Endodermal cell (in vitro differentiated cells): ENCODE results near the gene RP2. TPM values are rescaled to one million over a fixed set of nuclear protein-coding genes. Genes with fewer than 3 reads are reported as not detected.

Source experiments
- DNase-seq: peaks from one replicate; pipeline ENCODE4 v3.0.0-alpha.2; 2017
- H3K27ac ChIP-seq: 2 replicates; pipeline ENCODE4 v1.5.1; 2013; ENCODE audit warnings: mild to moderate bottlenecking, low read depth, low read length, moderate library complexity
- H3K27me3 ChIP-seq: 2 replicates; pipeline ENCODE4 v1.6.1; 2013; ENCODE audit warnings: mild to moderate bottlenecking, low read length, moderate library complexity; ENCODE audit not compliant: insufficient read depth, control insufficient read depth, poor library complexity, severe bottlenecking
- H3K36me3 ChIP-seq: 2 replicates; pipeline ENCODE4 v1.7.0; 2013; ENCODE audit warnings: mild to moderate bottlenecking, low read length, moderate library complexity; ENCODE audit not compliant: control insufficient read depth, insufficient read depth
- H3K4me1 ChIP-seq: one replicate; pipeline ENCODE4 v1.7.0; 2013; ENCODE audit warnings: low read length; ENCODE audit not compliant: control insufficient read depth, insufficient read depth
- H3K4me3 ChIP-seq: 2 replicates; pipeline ENCODE4 v1.5.1; 2013; ENCODE audit warnings: mild to moderate bottlenecking, low read length, moderate library complexity
- H3K9ac ChIP-seq: 2 replicates; pipeline ENCODE4 v1.6.1; 2013; ENCODE audit warnings: mild to moderate bottlenecking, low read length, moderate library complexity; ENCODE audit not compliant: poor library complexity, severe bottlenecking; ENCODE audit errors: extremely low read depth
- H3K9me3 ChIP-seq: 2 replicates; pipeline ENCODE4 v1.6.1; 2013; ENCODE audit warnings: mild to moderate bottlenecking, low read length, moderate library complexity; ENCODE audit not compliant: control insufficient read depth
- H3K27ac Mint-ChIP-seq: 2 replicates; pipeline ENCODE4 v1.8.0; 2020; ENCODE audit warnings: mixed read lengths
- H3K27me3 Mint-ChIP-seq: 2 replicates; pipeline ENCODE4 v1.8.0; 2021; ENCODE audit warnings: mild to moderate bottlenecking, mixed read lengths; ENCODE audit not compliant: insufficient read depth
- H3K36me3 Mint-ChIP-seq: 2 replicates; pipeline ENCODE4 v1.8.0; 2020; ENCODE audit warnings: low read depth, mixed read lengths
- H3K4me1 Mint-ChIP-seq: 2 replicates; pipeline ENCODE4 v1.8.0; 2020; ENCODE audit warnings: mixed read lengths
- H3K4me3 Mint-ChIP-seq: 2 replicates; pipeline ENCODE4 v1.8.0; 2020; ENCODE audit warnings: mild to moderate bottlenecking, moderate library complexity, mixed read lengths
- H3K9me3 Mint-ChIP-seq: 2 replicates; pipeline ENCODE4 v1.8.0; 2020; ENCODE audit warnings: mild to moderate bottlenecking, mixed read lengths
- WGBS, 2 experiments: methylation state at CpG; one replicate each; pipeline versions ENCODE4 v1.1.5 to v1.1.7; 2013; ENCODE audit warnings: missing lambda C conversion rate in 2 of 2, mixed read lengths in 1 of 2; ENCODE audit not compliant: insufficient coverage in 1 of 2, insufficient read length in 1 of 2; 5-methylcytosine and 5-hydroxymethylcytosine counted together
- total RNA-seq, 2 donors: library from RNA; stranded (reverse); fragmentation: NEBNext Ultra II Directional in 1 of 2; extraction: Animal tissue kit (Norgen Biotek cat#: 25700) in 1 of 2; gene quantifications; 2 replicates in 1 of 2; 3 replicates in 1 of 2; pipeline ENCODE4 v1.2.1, GENCODE V29; 2021
- TF ChIP-seq, protein P1 (sequence below): fragments of 200-600 bp; sonication (generic); conservative IDR thresholded peaks from 2 replicates; pipeline ENCODE4 v1.5.0; 2021; ENCODE audit warnings: antibody characterized with exemption, mild to moderate bottlenecking

The RP2 gene
- total RNA-seq, 2 donors from 2014 or later: 11.8 to 12.1 TPM

DNA sequence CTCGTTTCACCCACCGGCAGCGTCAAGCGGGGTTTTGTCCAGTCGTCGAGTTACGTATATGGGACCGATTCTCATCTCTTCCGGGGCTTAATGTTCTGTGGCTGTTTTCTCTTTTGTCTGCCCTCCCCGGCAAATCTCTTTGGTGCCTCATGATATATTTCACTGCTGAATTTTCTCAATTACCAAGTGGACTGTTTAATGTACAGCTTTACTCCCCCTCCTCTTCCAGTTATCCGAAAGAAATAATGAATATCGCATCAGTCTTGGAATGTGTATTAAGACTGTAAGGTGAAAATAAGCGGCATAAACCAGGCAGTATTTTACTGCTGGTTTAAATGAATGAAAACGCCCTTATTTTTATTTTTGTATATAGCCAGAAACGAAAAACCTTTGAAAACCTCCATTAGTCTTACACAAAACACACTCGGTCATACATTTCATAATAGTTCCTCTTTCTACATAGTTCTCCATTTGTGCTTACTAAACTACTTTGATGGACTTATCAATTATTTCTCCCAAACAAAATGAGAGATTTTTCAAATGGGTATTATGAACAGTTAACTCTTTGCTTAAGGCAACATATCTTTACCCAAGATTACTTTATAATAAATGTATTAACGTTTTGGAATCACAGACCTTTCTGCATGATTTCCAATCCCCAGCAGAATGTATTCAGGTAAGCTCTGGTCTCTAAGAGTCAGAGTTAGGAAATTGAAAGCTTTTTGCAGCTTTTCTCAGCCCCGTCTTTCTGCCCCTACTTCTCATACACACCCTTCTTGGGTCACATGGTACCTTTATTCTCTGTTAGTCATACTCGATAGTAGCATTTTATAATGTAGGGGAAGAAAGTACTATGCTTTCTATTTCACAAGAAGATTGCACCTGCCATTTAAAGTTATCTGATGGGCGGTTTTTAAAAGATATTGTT, 979 bp downstream of the RP2 start:
- WGBS, 2 experiments: 9% methylated on average over 17 of the region's 20 CpGs; no CpG with 5 or more reads in 1 of the 2 experiments
- H3K27ac ChIP-seq: no peak overlapping the region

GRCh38 chrX:46838486-46838870, 1.6 kb downstream of the RP2 start:
- no peaks in the 10 kb centered on the region for H3K36me3 Mint-ChIP-seq
- peak overlapping the region; percentile 95 for H3K4me3 ChIP-seq
- WGBS, 2 experiments: no CpG with 5 or more reads among the region's 1 CpG
- H3K4me3 Mint-ChIP-seq: peak overlapping the region; percentile 93
- no peak overlapping the region for H3K27ac Mint-ChIP-seq
- DNase-seq: no peak
- H3K27ac ChIP-seq: no peak overlapping the region
- TF ChIP-seq, protein P1, sequence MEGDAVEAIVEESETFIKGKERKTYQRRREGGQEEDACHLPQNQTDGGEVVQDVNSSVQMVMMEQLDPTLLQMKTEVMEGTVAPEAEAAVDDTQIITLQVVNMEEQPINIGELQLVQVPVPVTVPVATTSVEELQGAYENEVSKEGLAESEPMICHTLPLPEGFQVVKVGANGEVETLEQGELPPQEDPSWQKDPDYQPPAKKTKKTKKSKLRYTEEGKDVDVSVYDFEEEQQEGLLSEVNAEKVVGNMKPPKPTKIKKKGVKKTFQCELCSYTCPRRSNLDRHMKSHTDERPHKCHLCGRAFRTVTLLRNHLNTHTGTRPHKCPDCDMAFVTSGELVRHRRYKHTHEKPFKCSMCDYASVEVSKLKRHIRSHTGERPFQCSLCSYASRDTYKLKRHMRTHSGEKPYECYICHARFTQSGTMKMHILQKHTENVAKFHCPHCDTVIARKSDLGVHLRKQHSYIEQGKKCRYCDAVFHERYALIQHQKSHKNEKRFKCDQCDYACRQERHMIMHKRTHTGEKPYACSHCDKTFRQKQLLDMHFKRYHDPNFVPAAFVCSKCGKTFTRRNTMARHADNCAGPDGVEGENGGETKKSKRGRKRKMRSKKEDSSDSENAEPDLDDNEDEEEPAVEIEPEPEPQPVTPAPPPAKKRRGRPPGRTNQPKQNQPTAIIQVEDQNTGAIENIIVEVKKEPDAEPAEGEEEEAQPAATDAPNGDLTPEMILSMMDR: no peak
- no peaks in the 10 kb centered on the region for H3K27me3 ChIP-seq
- no peaks in the 10 kb centered on the region for H3K4me1 Mint-ChIP-seq
- no peaks in the 10 kb centered on the region for H3K9me3 ChIP-seq
- H3K9ac ChIP-seq: peak overlapping the region; percentile 83
- no peaks in the 10 kb centered on the region for H3K36me3 ChIP-seq
- H3K27me3 Mint-ChIP-seq: no peaks in the 10 kb centered on the region
- peaks cover 33% of the 10 kb centered on the region for H3K9me3 Mint-ChIP-seq
- no peaks in the 10 kb centered on the region for H3K4me1 ChIP-seq

More for the DNA sequence above, 979 bp downstream of the RP2 start:
- Mint-ChIP-seq H3K4me3 (peak overlapping the region; percentile 93), H3K27me3 (no peaks in the 10 kb centered on the region), H3K4me1 (no peaks in the 10 kb centered on the region), H3K9me3 (peaks cover 31% of the 10 kb centered on the region), H3K27ac (peak overlapping the region; percentile 97), H3K36me3 (no peaks in the 10 kb centered on the region)
- no peak for DNase-seq
- TF ChIP-seq, protein P1: no peak
- Histone ChIP-seq H3K9ac (peak overlapping the region; percentile 83), H3K4me1 (no peaks in the 10 kb centered on the region), H3K4me3 (peak overlapping the region; percentile 95), H3K27me3 (no peaks in the 10 kb centered on the region), H3K9me3 (no peaks in the 10 kb centered on the region), H3K36me3 (no peaks in the 10 kb centered on the region)

DNA sequence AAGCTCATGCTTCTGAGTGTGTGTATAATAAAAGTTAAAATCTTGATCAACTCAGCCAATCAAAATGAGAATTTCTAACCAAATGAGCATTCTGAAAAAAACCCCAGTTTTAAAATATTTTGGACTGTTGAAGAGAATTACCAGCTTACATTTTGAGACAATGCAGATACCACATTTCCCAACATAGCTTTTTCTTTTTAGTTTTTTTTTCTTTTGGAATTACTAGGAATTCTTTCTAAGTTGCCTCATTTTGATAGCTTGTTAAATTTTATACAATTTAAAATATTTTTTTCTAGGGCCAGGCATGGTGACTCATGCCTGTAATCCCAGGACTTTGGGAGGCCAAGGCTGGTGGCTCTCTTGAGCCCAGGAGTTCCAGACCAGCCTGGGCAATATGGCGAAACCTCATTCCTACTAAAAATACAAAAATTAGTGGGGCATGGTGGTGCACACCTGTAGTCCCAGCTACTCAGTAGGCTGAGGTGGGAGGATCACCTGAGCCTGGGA, 2.2 kb downstream of the RP2 start:
- H3K27me3 Mint-ChIP-seq: no peaks in the 10 kb centered on the region
- no peak for DNase-seq
- H3K36me3 Mint-ChIP-seq: no peaks in the 10 kb centered on the region
- TF ChIP-seq, protein P1: no peak
- H3K36me3 ChIP-seq: no peaks in the 10 kb centered on the region
- no peak overlapping the region for H3K27ac ChIP-seq
- WGBS, 2 experiments: 100% methylated on average over 1 of the region's 1 CpG; no CpG with 5 or more reads in 1 of the 2 experiments
- peak overlapping the region; percentile 95 for H3K4me3 ChIP-seq
- H3K4me1 ChIP-seq: no peaks in the 10 kb centered on the region
- no peaks in the 10 kb centered on the region for H3K9me3 ChIP-seq
- H3K9ac ChIP-seq: no peak overlapping the region
- H3K4me3 Mint-ChIP-seq: peak overlapping the region; percentile 93
- H3K4me1 Mint-ChIP-seq: no peaks in the 10 kb centered on the region
- no peak overlapping the region for H3K27ac Mint-ChIP-seq
- H3K9me3 Mint-ChIP-seq: peaks cover 35% of the 10 kb centered on the region
- H3K27me3 ChIP-seq: no peaks in the 10 kb centered on the region
